Liver (tissue), 3 donors: ENCODE measurements around the gene ADGRG1.

Experiments
- CTCF ChIP-seq: fragments of 150-350 bp; IDR thresholded peaks from 2 replicates; pipeline ENCODE4 v1.5.1; 2017; ENCODE audit warnings: improper control_type of control experiment, low read depth, low read length; ENCODE audit not compliant: missing input control
- EGR1 ChIP-seq, 2 donors: IDR thresholded peaks; 2 replicates each; pipeline ENCODE4 v1.6.1; 2016 to 2018; ENCODE audit warnings: antibody characterized with exemption in 2 of 2, low read depth in 2 of 2
- FOXA2 ChIP-seq: IDR thresholded peaks from 2 replicates; pipeline ENCODE4 v1.6.1; 2016; ENCODE audit warnings: antibody characterized with exemption
- donor health status: healthy.
- donor health status: healthy.

GRCh38 chr16:57670196-57670595, 41.8 kb downstream of the ADGRG1 start:
- TF ChIP-seq CTCF: no peak
- TF ChIP-seq FOXA2: no peak
- no peak for TF ChIP-seq EGR1 (IDR thresholded peaks at IDR 0.05; ENCODE audit: low read depth in 2 of 2)
